Hematopoietic multipotent progenitor cell treated with erythropoietin and hydrocortisone succinate and interleukin-3 and kit ligand, for 8 days (in vitro differentiated cells): ENCODE measurements around the gene FRRS1L.

Experiments
- DNase-seq: peaks from one replicate; pipeline ENCODE4 v3.0.0-alpha.2; 2015

Gene FRRS1L

DNA sequence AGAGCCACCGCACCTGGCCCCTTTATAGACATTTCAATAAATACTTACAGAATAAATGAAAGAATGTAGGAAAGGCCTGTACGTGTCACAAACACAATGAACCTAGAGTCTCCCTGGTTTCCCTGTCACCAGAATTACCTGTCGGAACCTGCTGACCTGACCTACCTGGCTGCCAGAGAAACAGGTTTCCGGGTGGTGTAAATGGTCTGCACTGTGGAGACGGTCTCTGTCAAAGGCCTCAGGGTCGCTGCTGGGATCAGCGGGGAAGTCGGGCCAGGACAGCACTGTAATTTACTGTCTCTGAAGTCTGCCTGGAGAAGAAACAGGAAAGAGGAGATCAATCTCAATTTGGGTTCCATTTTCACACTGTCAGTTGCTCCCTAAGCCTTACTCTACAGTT is 9.3 kb upstream of the FRRS1L start:
- no peak for DNase-seq

DNA sequence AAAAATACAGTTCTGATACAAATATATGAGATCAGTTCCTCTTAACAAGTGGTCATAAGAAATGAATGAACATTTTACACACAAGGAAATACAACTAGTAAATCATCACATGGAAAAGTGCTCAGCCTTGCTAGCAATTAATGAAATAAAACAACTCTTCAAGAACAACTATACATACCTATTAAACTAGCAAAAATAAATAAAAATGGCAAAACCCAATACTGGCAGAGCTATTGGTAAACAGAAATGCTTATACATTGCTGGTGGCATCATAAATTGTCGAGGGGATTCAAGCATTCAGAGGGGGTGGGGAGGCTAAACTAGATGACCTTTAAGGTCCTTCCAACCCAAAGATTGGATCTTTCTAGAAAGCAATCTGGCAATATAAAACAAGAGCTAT is 5.9 kb upstream of the FRRS1L start:
- DNase-seq = no peak

- no peak for DNase-seq
Measured at GRCh38 chr9:109171926-109172325, 4.9 kb upstream of the FRRS1L start.

DNA sequence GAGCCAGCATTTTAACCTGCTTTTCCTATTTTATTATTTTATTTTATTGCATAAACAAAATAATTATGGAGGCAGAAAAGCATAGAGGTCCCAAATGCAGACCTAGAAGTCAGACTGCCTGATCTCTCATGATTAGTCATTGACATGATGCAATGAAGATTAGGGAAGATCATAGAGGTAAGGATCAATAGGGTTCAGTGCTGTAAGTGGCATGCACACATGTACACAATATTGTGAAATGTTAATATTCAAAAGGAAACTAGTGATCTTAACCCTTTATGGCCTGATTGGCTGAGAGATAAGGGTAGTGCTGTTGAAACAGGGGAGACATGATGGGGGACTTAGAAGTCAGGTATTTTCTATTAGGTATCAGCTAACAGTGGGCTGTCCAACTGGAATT is 1.1 kb upstream of the FRRS1L start:
- DNase-seq = no peak

DNA sequence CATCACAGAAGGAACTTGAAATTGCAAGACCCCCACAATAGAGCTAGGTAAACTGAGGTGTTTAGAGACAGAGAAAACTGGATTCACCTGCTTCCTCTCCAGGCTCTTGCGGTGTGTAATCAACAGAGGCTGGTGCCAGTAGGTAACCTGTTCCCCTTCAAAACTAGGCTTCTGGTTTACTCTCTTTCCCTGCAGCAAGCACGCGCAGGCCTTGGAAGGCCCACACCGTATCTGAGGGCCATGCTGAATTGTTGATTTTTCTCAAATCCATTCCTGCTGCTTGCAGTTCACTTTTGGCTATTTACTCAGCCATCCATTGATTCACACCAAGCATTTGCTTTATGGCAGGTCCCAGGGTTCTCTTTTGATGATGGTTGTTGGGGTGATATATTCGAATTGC is 667 bp upstream of the FRRS1L start:
- no peak for DNase-seq

GRCh38 chr9:109166171-109166770 is 778 bp downstream of the FRRS1L start:
- no peak for DNase-seq

DNA sequence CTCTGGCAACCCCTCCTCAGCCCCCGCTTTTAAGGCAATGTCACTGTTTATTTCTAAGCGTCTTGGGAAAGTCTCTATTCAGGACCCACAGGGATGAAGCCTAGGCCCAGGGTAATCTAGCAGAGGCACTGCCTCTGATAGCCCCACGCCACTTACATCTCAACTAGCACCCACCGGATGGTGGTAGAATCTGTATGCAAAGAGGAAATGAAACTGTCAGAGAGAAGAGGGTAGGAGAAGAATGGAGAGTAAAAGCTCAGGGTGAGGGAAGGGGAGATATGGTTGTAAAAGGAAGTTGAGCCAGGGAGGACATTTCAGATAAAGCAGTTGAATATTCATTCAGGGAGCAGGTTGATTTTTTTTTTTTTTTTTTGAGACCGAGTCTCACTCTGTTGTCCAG is 3.0 kb downstream of the FRRS1L start:
- DNase-seq = no peak

DNA sequence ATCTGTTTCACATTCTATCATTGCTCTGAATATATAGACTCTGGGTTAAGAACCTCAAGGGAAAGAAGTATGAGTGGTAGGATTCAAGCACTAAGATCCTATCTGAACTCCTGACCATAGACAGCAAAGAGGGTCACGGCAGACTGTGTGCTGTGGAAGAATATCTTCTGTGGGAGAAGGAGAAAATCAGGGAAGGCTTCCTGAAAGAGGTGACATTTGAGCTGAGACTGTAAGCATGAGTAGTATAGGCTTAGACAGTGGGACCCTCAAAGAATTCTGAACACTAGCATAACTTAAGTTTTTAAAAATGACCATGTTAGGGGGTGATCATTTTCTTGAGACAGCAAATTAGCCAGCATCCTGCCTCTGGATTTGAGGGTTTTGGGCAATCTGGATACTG is 3.9 kb downstream of the FRRS1L start:
- no peak for DNase-seq

DNA sequence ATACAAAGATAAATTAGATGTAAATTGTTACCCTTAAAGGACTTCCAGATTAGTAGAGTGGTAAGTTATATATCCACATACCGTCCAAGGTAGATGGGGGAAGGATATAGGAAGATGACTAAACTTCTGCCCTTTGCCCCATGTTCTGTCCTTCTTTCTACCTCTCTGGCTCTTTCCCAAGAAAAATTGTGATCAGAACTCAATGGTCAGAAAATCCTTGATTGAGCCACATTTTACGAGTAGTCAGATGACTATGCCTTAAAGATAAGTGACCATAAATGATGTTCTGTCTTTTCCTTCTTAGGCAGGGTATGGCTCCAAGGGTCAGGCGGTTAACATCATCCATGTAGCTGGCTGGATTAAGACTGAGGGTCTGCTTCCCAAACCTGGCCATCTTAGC is 4.4 kb downstream of the FRRS1L start:
- no peak for DNase-seq

DNA sequence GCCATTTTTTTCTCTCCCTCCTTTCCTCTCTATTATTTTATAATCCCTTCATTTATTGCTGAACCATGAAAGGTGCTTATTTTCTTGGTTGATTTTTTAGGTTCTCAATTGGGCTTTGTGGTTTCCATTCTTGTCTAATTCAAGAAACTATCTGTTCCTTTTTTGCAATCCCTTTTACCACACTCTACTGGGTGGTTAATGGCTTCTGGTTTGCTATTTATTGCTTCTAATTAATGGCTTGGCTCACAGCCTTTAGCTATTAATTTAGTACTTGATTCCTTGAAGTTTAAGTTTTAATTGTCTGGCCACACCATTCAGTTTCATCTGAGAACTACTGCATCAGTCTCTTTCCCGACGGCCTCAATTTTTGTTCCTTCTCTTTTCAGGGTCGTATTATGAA is 5.6 kb downstream of the FRRS1L start:
- no peak for DNase-seq

GRCh38 chr9:109159583-109159982 is 7.5 kb downstream of the FRRS1L start:
- DNase-seq = no peak

DNA sequence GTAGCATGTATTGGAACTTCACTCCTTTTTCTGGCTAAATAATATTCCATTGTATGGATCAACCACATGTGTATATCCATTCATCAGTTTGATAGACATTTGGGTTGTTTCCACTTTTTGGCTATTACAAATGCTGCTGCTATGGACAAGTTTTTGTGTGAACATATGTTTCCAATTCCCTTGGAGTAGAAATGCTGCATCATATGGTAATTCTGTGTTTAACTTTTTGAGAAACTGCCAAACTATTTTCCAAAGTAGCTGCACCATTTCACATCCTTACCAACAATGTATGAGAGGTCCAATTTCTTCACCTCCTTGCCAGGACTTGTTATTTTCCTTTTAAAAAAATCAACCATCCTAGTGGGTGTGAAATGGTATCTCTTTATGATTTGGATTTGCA is 8.4 kb downstream of the FRRS1L start:
- no peak for DNase-seq

GRCh38 chr9:109156708-109157107 is 10.3 kb downstream of the FRRS1L start:
- peak; percentile 95 for DNase-seq

- no peak for DNase-seq
Measured at GRCh38 chr9:109150925-109151545, 16.0 kb downstream of the FRRS1L start.

DNA sequence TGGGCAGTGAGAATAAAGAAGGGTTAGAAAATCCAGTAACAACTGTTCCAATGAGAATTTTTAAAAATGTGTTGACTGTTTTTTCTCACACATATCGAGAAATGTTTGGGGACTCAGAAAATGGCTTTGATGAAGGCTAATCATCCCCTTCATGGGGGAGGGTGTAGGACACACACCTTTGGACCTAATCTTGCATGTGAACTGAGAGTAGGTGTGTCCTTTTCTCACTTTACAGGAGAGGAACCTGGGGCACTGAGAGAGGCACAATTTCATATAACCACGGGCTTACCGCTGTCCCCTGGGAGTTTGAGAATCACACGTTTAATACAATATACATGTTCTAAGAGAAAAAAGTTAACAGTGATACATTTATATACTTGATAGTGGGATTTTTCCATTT is 17.3 kb downstream of the FRRS1L start:
- no peak for DNase-seq

GRCh38 chr9:109149089-109149488 is 18.0 kb downstream of the FRRS1L start:
- DNase-seq = no peak

DNA sequence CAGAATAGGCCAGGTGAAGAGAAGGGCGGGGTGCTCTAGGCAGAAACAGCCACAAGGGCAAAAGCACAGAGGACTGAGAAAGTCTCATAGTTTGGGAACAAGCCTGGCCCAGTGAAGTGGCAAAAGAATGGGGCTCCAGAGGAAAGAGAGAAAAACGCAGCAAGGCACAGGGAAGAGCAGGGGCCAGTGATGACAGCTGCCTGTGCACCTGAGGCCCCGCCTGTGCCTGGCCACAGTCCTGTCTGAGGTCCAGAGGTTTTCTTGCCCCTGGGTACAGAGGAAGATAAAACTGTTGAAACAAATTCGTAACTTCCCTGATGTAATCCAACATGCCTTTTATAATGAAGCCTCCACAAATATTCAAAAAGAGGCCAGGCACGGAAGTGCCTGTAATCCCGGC is 22.0 kb downstream of the FRRS1L start:
- no peak for DNase-seq

GRCh38 chr9:109143881-109144562 is 23.0 kb downstream of the FRRS1L start:
- peak; percentile 96 for DNase-seq

DNA sequence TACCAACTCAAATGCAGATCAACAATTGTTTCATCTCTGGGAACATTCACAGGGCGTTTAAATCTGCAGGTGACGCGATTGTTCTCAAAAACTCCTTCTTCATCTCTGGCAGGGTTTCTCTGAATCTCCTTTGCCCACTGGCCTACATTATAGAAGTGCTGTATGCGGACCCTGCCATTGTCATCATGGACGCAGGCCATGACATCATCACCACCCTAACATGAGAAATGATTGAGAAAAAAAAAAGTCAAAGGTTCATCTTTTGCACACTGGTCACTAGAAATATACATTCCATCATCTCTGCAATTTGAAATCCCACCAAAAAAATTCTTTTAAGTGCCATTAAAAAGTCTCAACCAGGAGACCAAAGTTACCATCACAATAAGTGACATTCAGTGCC is 25.7 kb downstream of the FRRS1L start:
- no peak for DNase-seq

DNA sequence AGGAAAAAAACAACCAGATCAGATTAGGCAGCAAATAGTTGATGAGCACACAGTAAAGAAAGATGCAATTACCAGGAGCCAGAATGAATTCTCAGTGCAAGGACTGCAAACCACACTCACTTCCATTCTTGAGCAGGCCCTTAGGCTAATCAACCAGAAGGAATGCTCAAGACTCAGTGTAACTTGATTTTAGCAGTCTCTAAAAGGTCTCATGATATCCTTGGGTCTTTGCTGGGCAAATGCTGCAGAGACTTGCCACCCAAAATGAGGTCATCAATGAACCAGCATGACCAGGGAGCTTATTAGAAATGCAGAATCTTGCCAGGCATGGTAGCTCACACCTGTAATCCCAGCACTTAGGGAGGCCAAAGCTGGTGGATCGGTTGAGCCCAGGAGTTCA is 27.2 kb downstream of the FRRS1L start:
- DNase-seq = no peak

GRCh38 chr9:109138421-109138820 is 28.6 kb downstream of the FRRS1L start:
- DNase-seq = no peak

DNA sequence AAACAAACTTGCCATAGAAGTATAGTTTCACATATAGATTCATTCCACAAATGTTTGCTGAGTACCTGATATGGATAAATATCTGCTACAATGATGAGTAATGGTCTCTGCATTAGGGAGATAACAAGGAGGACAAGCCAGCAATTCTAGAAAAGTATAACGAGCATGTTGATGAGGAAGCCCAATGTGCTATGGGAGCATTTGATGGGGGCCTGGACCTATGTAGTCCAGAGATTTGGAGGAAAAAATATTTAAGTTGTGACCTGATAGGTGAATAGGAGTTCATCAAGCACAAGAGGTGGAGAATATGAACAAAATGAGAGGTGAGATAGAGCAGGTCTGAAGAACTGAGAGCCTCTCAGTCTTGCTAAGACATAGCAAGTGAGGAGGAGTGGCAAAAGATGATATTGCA is 32.9 kb downstream of the FRRS1L start:
- DNase-seq = peak; percentile 96

DNA sequence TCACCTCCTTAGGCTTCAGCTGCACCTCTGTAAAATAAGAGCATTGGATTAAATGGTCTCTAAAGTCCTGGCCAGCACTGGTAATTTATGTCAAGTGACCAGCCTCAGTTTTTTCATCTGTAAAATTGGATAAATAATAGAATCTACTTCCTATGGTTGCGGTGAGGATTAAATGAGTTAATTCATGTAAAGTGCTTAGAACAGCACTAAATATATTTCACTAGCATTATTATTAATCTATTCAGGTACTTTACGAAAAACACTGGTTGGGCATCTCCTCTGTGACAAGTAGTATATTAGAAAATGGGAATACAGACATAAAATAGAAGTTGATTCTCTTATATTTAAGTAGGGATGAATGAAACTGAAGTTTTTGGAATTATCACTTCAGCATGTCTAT is 33.5 kb downstream of the FRRS1L start:
- no peak for DNase-seq

DNA sequence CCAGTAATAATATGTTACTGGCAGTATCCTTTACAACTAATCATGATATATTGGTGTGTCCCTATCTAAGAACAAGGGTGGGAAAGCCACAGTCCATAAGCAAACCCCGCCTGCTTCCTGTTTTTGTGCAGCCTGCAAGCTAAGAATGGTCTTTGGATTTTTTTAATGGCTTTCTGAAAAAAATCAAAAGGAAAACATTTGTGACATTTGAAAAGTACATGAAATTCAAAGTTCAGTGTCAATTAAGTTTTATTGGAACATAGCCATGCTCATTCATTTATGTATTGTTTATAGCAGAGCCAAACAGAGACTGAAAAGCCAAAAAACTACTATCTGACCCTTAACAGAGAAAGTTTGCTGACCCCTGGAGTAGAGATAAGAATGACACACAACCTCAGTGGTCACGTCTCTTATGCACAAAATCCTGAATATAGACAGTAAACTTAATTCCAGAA is 34.5 kb downstream of the FRRS1L start:
- peak; percentile 75 for DNase-seq
